ENCODE measurements around the gene TRIML1. TPM values are rescaled to one million over a fixed set of nuclear protein-coding genes. Genes with fewer than 3 reads are reported as not detected.

Gene TRIML1
- total and polyA plus RNA-seq, 9 of the 15 experiments (the other 6 are each of a cell fraction or from before 2014, with no cell fraction given): 0.10 TPM; not detected in 8

- no peak for TF ChIP-seq ZNF175 (CRISPR knock-in tag; IDR thresholded peaks at IDR 0.05; ENCODE audit: low read depth)
- TF ChIP-seq BRF1 (IDR thresholded peaks at IDR 0.05; ENCODE audit: borderline replicate concordance, extremely low read depth, insufficient read length): no peak
- no peak for TF ChIP-seq SAP30 (IDR thresholded peaks at IDR 0.05; ENCODE audit: borderline replicate concordance, insufficient read depth, low read depth, low read length, poor library complexity, severe bottlenecking)
- no peak for TF ChIP-seq KDM4B (IDR thresholded peaks at IDR 0.05; ENCODE audit: borderline replicate concordance in 2 of 2, low read depth in 1 of 2)
- no peak for TF ChIP-seq SMARCA4 (IDR thresholded peaks at IDR 0.05)
- TF ChIP-seq SRSF3 (IDR thresholded peaks at IDR 0.05; ENCODE audit: insufficient read depth, low read length): no peak
- ATAC-seq: no peak
Observed at GRCh38 chr4:188160406-188160805, 21.2 kb downstream of the TRIML1 start.

GRCh38 chr4:188161167-188161566 is 21.9 kb downstream of the TRIML1 start:
- H3K27me3 ChIP-seq (ENCODE audit: control insufficient read depth in 2 of 2, insufficient read depth in 2 of 2, low read length in 2 of 2): no peaks in the 10 kb centered on the region
- DNase-seq (ENCODE audit: extremely low read depth in 1 of 4, low spot score in 3 of 4) (no peak), FAIRE-seq (no peak), ATAC-seq (no peak)
- H3K4me3 ChIP-seq: no peak overlapping the region
- H3K9me3 ChIP-seq (replicated peaks; ENCODE audit: control insufficient read depth, insufficient read depth, low read depth, low read length): no peaks in the 10 kb centered on the region
- intact Hi-C loops (cut with micrococcal nuclease) (no loop called here), in situ Hi-C loops (cut with MboI) (no loop called here)
- no peaks in the 10 kb centered on the region for H3K9me1 ChIP-seq (ENCODE audit: control insufficient read depth, insufficient read depth, low read length)
- H3K4me1 ChIP-seq (replicated peaks in 1 of 2; ENCODE audit: control insufficient read depth in 2 of 2, insufficient read depth in 2 of 2, low read length in 2 of 2): no peaks in the 10 kb centered on the region
- H3K36me3 ChIP-seq (ENCODE audit: control insufficient read depth, insufficient read depth, low read length): no peaks in the 10 kb centered on the region
- BruUV-seq (replicated peaks): no TSS peak
- no peak overlapping the region for H3K9ac ChIP-seq (ENCODE audit: insufficient read depth in 1 of 2, low read depth in 2 of 2, low read length in 2 of 2)
- H2AFZ ChIP-seq (ENCODE audit: low read depth, low read length): no peak overlapping the region
- WGBS (ENCODE audit: insufficient coverage, low coverage, missing lambda C conversion rate): 3% methylated on average over 6 of the region's 6 CpGs
- CTCF ChIA-PET (ENCODE audit: low intra/inter-chr PET ratio): no interaction called here
- POLR2A ChIA-PET: no interaction called here
- H3K27ac ChIP-seq (ENCODE audit: extremely low read depth, low read depth, low read length): no peak overlapping the region
- no peak overlapping the region for H3K4me2 ChIP-seq (ENCODE audit: insufficient read depth, low read length)
- H4K20me1 ChIP-seq (replicated peaks; ENCODE audit: control insufficient read depth, insufficient read depth, low read length): no peaks in the 10 kb centered on the region
- H3K79me2 ChIP-seq (ENCODE audit: control insufficient read depth, insufficient read depth, low read length): no peaks in the 10 kb centered on the region
- no peak for TF ChIP-seq DACH1 (IDR thresholded peaks at IDR 0.05; ENCODE audit: partially characterized antibody)
- no peak for TF ChIP-seq TSHZ1 (CRISPR knock-in tag; IDR thresholded peaks at IDR 0.05)
- TF ChIP-seq TEAD4 (IDR thresholded peaks at IDR 0.05; ENCODE audit: low read length): no peak
- no peak for TF ChIP-seq TEAD4 (CRISPR knock-in tag; IDR thresholded peaks at IDR 0.05; ENCODE audit: borderline replicate concordance)
- no peak for TF ChIP-seq ATF6 (CRISPR knock-in tag; IDR thresholded peaks at IDR 0.05)

More at GRCh38 chr4:188160406-188160805, 21.2 kb downstream of the TRIML1 start:
- POLR2A ChIA-PET: no interaction called here
- no peak overlapping the region for H2AFZ ChIP-seq (ENCODE audit: low read depth, low read length)
- DNase-seq (ENCODE audit: extremely low read depth in 1 of 4, low spot score in 3 of 4) (no peak), FAIRE-seq (no peak)
- H3K4me3 ChIP-seq: no peak overlapping the region
- intact Hi-C loops (cut with micrococcal nuclease): no loop called here
- H3K79me2 ChIP-seq (ENCODE audit: control insufficient read depth, insufficient read depth, low read length): no peaks in the 10 kb centered on the region
- no TSS peak for BruUV-seq (replicated peaks)
- no peak overlapping the region for H3K9ac ChIP-seq (ENCODE audit: insufficient read depth in 1 of 2, low read depth in 2 of 2, low read length in 2 of 2)
- no peaks in the 10 kb centered on the region for H3K9me1 ChIP-seq (ENCODE audit: control insufficient read depth, insufficient read depth, low read length)
- no peaks in the 10 kb centered on the region for H3K36me3 ChIP-seq (ENCODE audit: control insufficient read depth, insufficient read depth, low read length)
- no peaks in the 10 kb centered on the region for H4K20me1 ChIP-seq (replicated peaks; ENCODE audit: control insufficient read depth, insufficient read depth, low read length)
- H3K4me2 ChIP-seq (ENCODE audit: insufficient read depth, low read length): no peak overlapping the region
- H3K27ac ChIP-seq (ENCODE audit: extremely low read depth, low read depth, low read length): no peak overlapping the region
- no peaks in the 10 kb centered on the region for H3K9me3 ChIP-seq (replicated peaks; ENCODE audit: control insufficient read depth, insufficient read depth, low read depth, low read length)
- 2% methylated on average over 7 of the region's 7 CpGs for WGBS (ENCODE audit: insufficient coverage, low coverage, missing lambda C conversion rate)
- no peaks in the 10 kb centered on the region for H3K27me3 ChIP-seq (ENCODE audit: control insufficient read depth in 2 of 2, insufficient read depth in 2 of 2, low read length in 2 of 2)
- H3K4me1 ChIP-seq (replicated peaks in 1 of 2; ENCODE audit: control insufficient read depth in 2 of 2, insufficient read depth in 2 of 2, low read length in 2 of 2): no peaks in the 10 kb centered on the region
- in situ Hi-C loops (cut with MboI): no loop called here
- CTCF ChIA-PET (ENCODE audit: low intra/inter-chr PET ratio): no interaction called here
